Activated naive CD8-positive, alpha-beta T cell treated with anti-CD3 and anti-CD28 coated beads, Interleukin-2, amount 10 ng/mL, durations not matched to agents 7 days and 5 days (primary cell): ENCODE measurements around the gene GIN1. TPM values are rescaled to one million over a fixed set of nuclear protein-coding genes. Genes with fewer than 3 reads are reported as not detected.
"Not testable (repeated sequence)": the region's sequence is repeated elsewhere in the genome, so short reads cannot be mapped to it uniquely, and the experiment has no call there.

ENCODE experiments used
- ATAC-seq: fragments of 150-1000 bp; cut with Tn5 transposase; one replicate; pipeline ENCODE4 v1.10.0; 2021; ENCODE audit warnings: low read depth, moderate library complexity
- POLR2A ChIA-PET: fragments of 350-600 bp; sonication (Branson Sonifier 250); formaldehyde crosslinking; loops from one replicate; lab custom pipeline; 2021; ENCODE audit warnings: antibody characterized with exemption; lab: Charles Lee
- DNase-seq: peaks from one replicate; pipeline ENCODE4 v3.0.0; 2021
- H3K27ac Mint-ChIP-seq: one replicate; pipeline ENCODE4 v1.8.0; 2022; ENCODE audit warnings: mild to moderate bottlenecking, mixed read lengths
- H3K27me3 Mint-ChIP-seq: one replicate; pipeline ENCODE4 v1.8.0; 2022; ENCODE audit warnings: mild to moderate bottlenecking, moderate library complexity, mixed read lengths
- H3K36me3 Mint-ChIP-seq: one replicate; pipeline ENCODE4 v1.8.0; 2021; ENCODE audit warnings: mild to moderate bottlenecking, mixed read lengths
- H3K4me1 Mint-ChIP-seq: one replicate; pipeline ENCODE4 v1.8.0; 2021; ENCODE audit warnings: mixed read lengths
- H3K4me3 Mint-ChIP-seq: one replicate; pipeline ENCODE4 v1.8.0; 2022; ENCODE audit warnings: mild to moderate bottlenecking, moderate library complexity, mixed read lengths
- H3K9me3 Mint-ChIP-seq: one replicate; pipeline ENCODE4 v1.8.0; 2021; ENCODE audit warnings: mixed read lengths
- total RNA-seq, 2 experiments: library from RNA; stranded (reverse); gene quantifications; one replicate each; pipeline ENCODE4 v1.2.3, GENCODE V29; 2021

The GIN1 gene, protein sequence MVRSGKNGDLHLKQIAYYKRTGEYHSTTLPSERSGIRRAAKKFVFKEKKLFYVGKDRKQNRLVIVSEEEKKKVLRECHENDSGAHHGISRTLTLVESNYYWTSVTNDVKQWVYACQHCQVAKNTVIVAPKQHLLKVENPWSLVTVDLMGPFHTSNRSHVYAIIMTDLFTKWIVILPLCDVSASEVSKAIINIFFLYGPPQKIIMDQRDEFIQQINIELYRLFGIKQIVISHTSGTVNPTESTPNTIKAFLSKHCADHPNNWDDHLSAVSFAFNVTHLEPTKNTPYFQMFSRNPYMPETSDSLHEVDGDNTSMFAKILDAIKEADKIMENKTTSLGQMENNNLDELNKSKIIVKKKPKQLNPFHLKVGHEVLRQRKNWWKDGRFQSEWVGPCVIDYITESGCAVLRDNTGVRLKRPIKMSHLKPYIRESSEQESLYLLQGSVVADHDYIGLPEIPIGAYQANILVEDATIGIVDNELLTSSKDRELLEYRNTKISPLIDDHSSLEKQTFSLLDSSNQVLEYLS
- total RNA-seq, result 10 to 100 TPM; 10.3 to 10.7 TPM

DNA sequence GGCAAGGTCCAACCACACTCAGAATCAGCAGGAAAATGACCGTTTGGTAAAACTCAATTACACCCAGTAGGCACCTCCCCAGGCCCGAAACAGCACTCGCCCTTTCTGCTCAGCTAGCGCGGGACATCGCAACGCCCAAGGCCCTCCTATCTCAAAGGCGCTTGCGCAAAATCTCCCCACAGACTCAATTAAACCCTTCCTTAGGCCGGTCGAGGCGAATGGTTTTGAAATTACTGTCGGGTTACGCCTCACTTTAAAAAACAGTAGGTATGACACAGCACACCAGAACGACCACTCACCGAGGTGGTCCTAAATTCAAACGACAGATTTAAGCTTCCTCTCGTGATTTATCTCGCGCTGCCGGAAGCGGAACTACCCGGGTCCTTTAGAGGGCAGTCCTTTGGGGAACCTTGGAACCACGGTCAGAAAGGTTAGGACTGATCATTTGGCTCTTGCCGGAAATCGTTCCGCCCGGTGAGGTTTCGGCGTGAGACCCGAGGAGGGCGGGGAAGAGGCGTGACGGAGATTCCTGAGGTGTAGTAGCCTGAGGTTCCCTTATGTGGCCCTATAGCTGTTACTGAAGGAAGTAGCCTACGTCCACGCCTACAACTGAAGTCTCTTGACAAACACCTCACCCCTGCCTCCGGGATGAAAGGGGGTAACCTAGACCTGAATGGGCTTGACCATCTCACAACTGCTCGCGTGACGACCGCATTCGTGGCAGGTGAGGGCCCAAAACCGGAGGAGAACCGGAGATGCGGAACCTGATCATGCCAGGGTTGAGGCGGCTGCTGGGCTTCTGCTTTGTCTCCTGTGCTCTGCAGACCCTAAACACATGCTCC, at the start of gene GIN1, which contains the start of gene PPIP5K2:
Gene GIN1, minus strand, starts transcription at position 374 of the 842 bp plus-strand sequence. CDS start 11,431 bp downstream, outside the sequence.
Gene PPIP5K2, plus strand, starts transcription at position 537 of the 842 bp plus-strand sequence. CDS start 9,289 bp downstream, outside the sequence.
- H3K9me3 Mint-ChIP-seq, result no peaks in the 10 kb centered on the region
- no peaks in the 10 kb centered on the region for H3K27me3 Mint-ChIP-seq
- peaks cover 24% of the 10 kb centered on the region for H3K4me1 Mint-ChIP-seq
- peak within 1 kb of the TSS; percentile 98 for H3K27ac Mint-ChIP-seq
- DNase-seq, result peak; percentile 96
- ATAC-seq, result peak; percentile 91
- POLR2A ChIA-PET, result interaction anchor here (0.8 to 2.4 kb wide), 12 partner anchors 8 to 824 kb away, joined by 3 to 21 read pairs (median 6); partner anchors contain the start of genes MACIR, PAM and SLCO4C1
- peak within 1 kb of the TSS; percentile 89 for H3K4me3 Mint-ChIP-seq
- H3K36me3 Mint-ChIP-seq, result peaks cover 17% of the 10 kb centered on the region

DNA sequence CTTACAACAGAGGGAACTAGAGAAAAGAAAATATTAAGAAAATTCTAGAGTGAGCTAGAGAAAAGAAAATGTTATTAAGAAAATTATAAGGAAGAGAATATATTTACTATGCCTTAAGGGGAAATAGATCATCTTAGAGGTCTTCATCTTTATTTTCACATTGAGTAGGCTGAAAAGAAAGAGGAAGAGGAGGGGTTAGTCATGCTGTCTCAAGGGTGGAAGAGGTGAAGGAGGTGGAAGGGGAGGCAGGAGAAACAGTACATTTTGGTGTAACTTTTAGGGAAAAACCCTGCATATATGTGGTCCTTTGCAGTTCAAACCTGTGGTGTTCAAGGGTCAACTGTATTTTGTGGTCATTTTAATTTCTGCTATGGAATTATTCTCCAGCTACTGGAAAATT, 46.8 kb upstream of the GIN1 start:
- H3K27ac Mint-ChIP-seq, result no peak overlapping the region
- peaks cover 2% of the 10 kb centered on the region for H3K4me1 Mint-ChIP-seq
- H3K27me3 Mint-ChIP-seq, result no peaks in the 10 kb centered on the region
- peaks cover 23% of the 10 kb centered on the region for H3K36me3 Mint-ChIP-seq
- no peak overlapping the region for H3K4me3 Mint-ChIP-seq
- H3K9me3 Mint-ChIP-seq, result no peaks in the 10 kb centered on the region
- ATAC-seq (no peak), DNase-seq (no peak)
- POLR2A ChIA-PET, result no interaction called here

DNA sequence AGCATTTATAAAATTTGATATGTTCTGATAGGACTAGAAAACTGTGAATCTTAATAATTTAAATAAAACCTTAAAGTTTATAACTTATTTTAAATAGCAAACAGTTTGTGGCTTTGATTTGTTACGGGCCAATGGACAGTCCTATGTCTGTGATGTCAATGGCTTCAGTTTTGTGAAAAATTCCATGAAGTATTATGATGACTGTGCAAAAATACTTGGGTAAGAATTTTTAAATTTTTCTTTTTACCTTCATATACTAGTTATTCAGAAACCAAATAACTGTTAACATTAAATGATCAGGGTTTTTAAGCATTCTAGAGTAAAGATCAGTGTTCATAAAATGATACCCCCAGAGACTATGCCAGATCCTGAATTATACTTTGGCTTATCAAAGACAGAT, 31.2 kb upstream of the GIN1 start:
- POLR2A ChIA-PET, result no interaction called here
- H3K4me3 Mint-ChIP-seq, result no peak overlapping the region
- H3K4me1 Mint-ChIP-seq, result no peaks in the 10 kb centered on the region
- H3K27ac Mint-ChIP-seq, result no peak overlapping the region
- H3K27me3 Mint-ChIP-seq, result no peaks in the 10 kb centered on the region
- H3K9me3 Mint-ChIP-seq, result no peaks in the 10 kb centered on the region
- ATAC-seq, result no peak
- DNase-seq, result no peak
- H3K36me3 Mint-ChIP-seq, result peaks cover 12% of the 10 kb centered on the region

DNA sequence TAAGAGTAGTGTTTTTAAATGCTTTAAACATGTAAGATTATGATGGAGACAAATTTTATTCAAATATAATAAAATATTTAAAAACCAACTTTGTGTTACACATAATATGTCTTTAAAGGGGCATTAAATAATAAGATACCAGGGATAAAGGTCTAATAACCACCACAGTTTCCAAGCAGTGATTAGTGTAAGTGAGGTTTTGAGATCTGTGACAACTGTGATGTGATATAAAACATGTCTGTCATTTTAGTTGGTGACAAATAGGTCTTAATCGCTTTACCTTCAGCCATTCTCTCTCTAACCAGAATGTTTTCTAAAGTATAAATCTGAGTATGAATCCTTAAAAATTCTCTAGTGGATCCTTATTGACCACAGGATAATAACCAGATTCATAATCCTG, 28.3 kb upstream of the GIN1 start:
- H3K4me3 Mint-ChIP-seq, result no peak overlapping the region
- ATAC-seq, result no peak
- H3K27ac Mint-ChIP-seq, result no peak overlapping the region
- POLR2A ChIA-PET, result no interaction called here
- H3K9me3 Mint-ChIP-seq, result no peaks in the 10 kb centered on the region
- no peaks in the 10 kb centered on the region for H3K27me3 Mint-ChIP-seq
- peaks cover 7% of the 10 kb centered on the region for H3K36me3 Mint-ChIP-seq
- H3K4me1 Mint-ChIP-seq, result peaks cover 1% of the 10 kb centered on the region
- DNase-seq, result no peak

DNA sequence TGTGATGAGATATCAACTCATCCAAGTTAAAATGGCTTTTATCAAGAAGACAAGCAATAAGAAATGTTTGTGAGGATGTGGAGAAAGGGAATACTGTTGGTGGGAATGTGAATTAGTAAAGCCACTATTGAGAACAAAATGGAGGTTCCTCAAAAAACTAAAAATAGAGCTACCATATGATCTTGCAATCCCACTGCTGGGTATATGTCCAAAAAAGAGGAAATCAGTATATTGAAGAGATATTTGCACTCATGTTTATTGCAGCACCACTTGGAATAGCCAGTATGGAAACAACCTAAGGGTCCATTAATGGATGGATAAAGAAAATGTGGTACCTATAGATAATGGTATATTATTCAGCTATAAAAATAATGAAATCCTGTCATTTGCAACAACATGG, 25.3 kb upstream of the GIN1 start:
- ATAC-seq, result no peak
- POLR2A ChIA-PET, result no interaction called here
- Mint-ChIP-seq H3K4me3 (no peak overlapping the region), H3K9me3 (no peaks in the 10 kb centered on the region), H3K4me1 (peaks cover 2% of the 10 kb centered on the region), H3K36me3 (peaks cover 3% of the 10 kb centered on the region), H3K27ac (no peak overlapping the region), H3K27me3 (no peaks in the 10 kb centered on the region)
- no peak for DNase-seq

DNA sequence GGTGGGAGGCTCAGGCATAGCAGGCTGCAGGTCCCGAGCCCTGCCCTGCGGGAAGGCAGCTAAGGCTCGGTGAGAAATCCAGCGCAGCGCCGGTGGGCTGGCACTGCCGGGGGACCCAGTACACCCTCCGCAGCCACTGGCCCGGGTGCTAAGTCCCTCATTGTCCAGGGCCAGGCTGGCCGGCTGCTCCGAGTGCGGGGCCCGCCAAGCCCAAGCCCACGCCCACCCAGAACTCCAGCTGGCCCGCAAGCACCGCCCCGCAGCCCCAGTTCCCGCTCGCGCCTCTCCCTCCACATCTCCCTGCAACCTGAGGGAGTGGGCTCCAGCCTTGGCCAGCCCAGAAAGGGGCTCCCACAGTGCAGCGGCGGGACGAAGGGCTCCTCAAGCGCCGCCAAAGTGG, 22.2 kb upstream of the GIN1 start:
- POLR2A ChIA-PET, H3K27me3 Mint-ChIP-seq, H3K9me3 Mint-ChIP-seq, H3K4me3 Mint-ChIP-seq, H3K27ac Mint-ChIP-seq, H3K4me1 Mint-ChIP-seq, ATAC-seq, DNase-seq: not testable (repeated sequence)
- peaks cover 12% of the 10 kb centered on the region for H3K36me3 Mint-ChIP-seq

DNA sequence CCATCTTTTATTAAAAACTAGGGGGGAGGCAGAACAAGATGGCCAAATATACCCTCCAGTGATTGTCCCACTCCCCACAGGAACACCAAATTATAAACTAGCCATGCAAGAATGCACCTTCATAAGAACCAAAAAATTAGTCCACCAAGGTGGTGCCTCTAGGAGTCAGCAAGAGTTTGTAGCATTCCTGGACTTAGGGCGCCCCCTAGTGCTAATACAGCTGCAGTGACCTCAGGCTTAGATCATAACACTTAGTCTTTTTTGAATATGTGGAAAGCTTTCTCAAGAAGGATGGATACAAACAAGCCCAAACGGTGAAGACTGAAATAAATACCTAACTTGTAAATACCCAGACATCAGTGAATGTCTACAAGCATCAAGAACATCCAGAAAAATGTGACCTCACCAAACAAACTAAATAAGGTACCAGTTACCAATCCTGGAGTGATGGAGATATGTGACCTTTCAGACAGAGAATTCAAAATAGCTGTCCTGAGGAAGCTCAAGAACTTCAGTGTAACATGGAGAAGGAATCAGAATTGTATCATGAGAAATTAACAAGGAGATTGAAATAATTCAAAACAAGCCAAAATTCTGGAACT, 19.4 kb upstream of the GIN1 start:
- DNase-seq (peak; percentile 57), ATAC-seq (peak; percentile 95)
- Mint-ChIP-seq H3K9me3 (no peaks in the 10 kb centered on the region), H3K27me3 (no peaks in the 10 kb centered on the region), H3K4me3 (no peak overlapping the region), H3K4me1 (peaks cover 4% of the 10 kb centered on the region), H3K27ac (no peak overlapping the region), H3K36me3 (peaks cover 20% of the 10 kb centered on the region)
- POLR2A ChIA-PET, result no interaction called here

DNA sequence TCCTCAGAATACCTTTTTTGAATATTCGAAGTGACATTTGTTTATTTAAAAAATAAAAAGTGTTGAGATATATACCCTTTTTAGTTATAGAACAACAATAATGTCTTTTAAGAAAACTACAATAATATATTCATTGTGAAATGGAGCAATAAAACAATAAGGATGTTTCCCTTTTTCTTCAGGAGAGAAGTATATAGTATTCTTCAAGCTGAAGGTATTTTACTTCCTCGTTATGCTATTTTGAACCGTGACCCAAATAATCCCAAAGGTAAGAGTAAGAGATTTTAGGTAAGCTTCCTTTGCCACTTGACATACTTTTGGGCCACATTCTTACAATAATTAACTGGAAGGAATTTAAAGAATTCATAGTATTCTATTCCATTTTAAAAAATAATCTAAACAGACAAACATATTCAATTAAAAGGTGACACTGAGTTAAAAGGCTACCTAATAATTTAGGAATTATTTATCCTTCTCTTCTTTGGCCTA, 18.3 kb upstream of the GIN1 start:
- H3K27me3 Mint-ChIP-seq, result no peaks in the 10 kb centered on the region
- POLR2A ChIA-PET, result no interaction called here

DNA sequence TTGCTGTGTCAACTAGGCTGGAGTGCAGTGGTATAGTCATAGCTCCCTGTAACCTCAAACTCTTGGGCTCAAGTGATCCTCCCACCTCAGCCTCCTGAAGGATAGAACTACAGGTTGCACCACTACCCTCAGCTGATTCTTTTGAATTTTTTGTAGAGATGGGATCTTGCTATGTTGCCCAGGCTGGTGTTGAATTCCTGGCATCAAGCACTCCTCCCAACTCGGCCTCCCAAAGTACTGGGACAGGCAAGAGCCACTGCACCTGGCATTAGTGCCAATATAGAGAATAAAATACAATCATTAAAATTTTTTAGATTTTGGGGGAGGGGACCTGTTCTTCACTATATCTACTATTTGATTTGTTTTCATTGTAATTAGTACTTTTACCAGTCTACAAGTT, 15.5 kb upstream of the GIN1 start:
- DNase-seq (no peak), ATAC-seq (no peak)
- Mint-ChIP-seq H3K4me1 (peaks cover 13% of the 10 kb centered on the region), H3K27me3 (no peaks in the 10 kb centered on the region), H3K4me3 (no peak overlapping the region), H3K27ac (no peak overlapping the region), H3K9me3 (no peaks in the 10 kb centered on the region), H3K36me3 (peaks cover 28% of the 10 kb centered on the region)
- POLR2A ChIA-PET, result no interaction called here

More for the DNA sequence above, 18.3 kb upstream of the GIN1 start:
- DNase-seq, result no peak
- Mint-ChIP-seq H3K4me3 (no peak overlapping the region), H3K9me3 (no peaks in the 10 kb centered on the region), H3K36me3 (peaks cover 19% of the 10 kb centered on the region), H3K4me1 (peaks cover 3% of the 10 kb centered on the region), H3K27ac (no peak overlapping the region)
- no peak for ATAC-seq

DNA sequence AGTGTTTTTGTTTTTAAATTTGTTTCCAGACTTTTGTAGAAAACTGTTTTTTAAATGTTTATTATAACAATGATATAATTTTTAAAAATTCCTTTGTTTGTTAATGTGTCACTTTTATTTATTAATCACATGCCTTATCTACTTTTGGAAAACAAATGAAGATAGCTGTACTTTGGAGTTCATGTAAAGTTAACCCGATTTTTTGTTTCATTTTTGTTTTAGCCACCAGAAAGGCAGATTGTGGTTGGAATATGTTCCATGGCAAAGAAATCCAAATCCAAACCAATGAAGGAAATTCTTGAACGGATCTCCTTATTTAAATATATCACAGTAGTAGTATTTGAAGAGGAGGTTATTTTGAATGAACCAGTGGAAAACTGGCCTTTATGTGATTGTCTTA, 13.3 kb upstream of the GIN1 start:
- DNase-seq (no peak), ATAC-seq (no peak)
- POLR2A ChIA-PET, result no interaction called here
- H3K27ac Mint-ChIP-seq, result no peak overlapping the region
- peaks cover 26% of the 10 kb centered on the region for H3K36me3 Mint-ChIP-seq
- H3K9me3 Mint-ChIP-seq, result no peaks in the 10 kb centered on the region
- no peak overlapping the region for H3K4me3 Mint-ChIP-seq
- H3K4me1 Mint-ChIP-seq, result peaks cover 13% of the 10 kb centered on the region
- no peaks in the 10 kb centered on the region for H3K27me3 Mint-ChIP-seq

DNA sequence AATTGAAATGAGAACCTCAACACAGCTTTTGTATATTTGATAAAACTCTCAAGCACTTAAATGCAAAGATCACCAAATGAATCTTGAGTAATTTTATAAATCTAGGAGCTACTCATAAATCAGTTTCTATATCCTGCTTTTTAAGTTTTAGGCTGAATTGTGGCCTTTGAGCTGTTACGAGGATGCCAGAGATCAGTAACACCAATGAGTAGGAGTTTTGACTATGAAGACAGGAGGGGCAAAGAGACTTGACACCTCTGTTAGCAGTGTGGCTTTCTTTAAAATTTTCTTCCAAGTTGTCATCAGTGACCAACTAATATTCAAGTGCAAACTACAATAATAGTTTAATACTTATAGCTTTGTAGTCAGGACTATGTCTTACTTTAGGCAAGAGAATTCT, 12.7 kb upstream of the GIN1 start:
- peaks cover 26% of the 10 kb centered on the region for H3K36me3 Mint-ChIP-seq
- H3K4me3 Mint-ChIP-seq, result no peak overlapping the region
- no peaks in the 10 kb centered on the region for H3K9me3 Mint-ChIP-seq
- POLR2A ChIA-PET, result no interaction called here
- H3K27me3 Mint-ChIP-seq, result no peaks in the 10 kb centered on the region
- ATAC-seq, result no peak
- peaks cover 13% of the 10 kb centered on the region for H3K4me1 Mint-ChIP-seq
- no peak overlapping the region for H3K27ac Mint-ChIP-seq
- no peak for DNase-seq

DNA sequence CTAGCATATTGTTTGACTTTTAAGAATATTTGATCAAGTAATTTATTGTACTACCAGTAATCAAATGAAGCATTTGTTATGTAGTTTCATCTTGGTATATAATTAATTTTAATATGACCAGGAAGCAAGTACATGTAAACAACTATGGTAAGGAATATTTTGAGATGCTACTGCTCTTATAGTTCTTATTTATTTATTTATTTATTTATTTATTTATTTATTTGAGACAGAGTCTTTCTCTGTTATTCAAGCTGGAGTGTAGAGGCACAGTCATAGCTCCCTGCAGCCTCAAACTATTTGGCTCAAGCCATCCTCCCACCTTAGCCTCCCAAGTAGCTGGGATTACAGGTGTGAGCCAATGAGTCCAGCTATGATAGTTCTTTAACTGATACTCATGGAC, 8.3 kb upstream of the GIN1 start:
- peaks cover 12% of the 10 kb centered on the region for H3K4me1 Mint-ChIP-seq
- no peak for ATAC-seq

DNA sequence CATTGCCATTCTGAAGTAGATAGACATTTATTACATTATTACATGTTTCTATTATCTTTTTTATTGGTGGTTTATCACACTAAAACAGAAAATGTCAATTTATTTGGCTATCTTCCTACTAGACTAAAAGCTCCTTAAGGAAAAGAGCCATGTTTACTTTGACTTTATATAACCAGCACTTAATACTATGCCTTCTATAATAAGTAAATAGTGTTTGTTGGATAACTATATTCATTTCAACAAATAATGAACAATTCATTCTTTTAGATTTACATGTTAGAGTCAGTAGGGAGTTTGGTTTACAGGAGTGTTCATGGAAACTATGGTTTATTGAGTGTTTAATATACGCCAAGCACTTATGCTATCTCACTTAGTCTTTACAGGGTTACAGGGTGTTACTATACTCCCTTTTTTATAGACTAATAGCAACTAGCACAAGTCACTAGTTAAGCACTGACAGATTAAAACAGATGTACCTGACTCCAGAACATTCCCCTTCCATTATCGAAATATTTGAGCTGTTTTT, 7.4 kb upstream of the GIN1 start:
- no peak overlapping the region for H3K27ac Mint-ChIP-seq
- no peak overlapping the region for H3K4me3 Mint-ChIP-seq
- DNase-seq (no peak), ATAC-seq (no peak)
- no peaks in the 10 kb centered on the region for H3K27me3 Mint-ChIP-seq
- POLR2A ChIA-PET, result no interaction called here
- no peaks in the 10 kb centered on the region for H3K9me3 Mint-ChIP-seq
- peaks cover 11% of the 10 kb centered on the region for H3K4me1 Mint-ChIP-seq
- H3K36me3 Mint-ChIP-seq, result peaks cover 27% of the 10 kb centered on the region

More for the DNA sequence above, 8.3 kb upstream of the GIN1 start:
- POLR2A ChIA-PET, result no interaction called here
- Mint-ChIP-seq H3K9me3 (no peaks in the 10 kb centered on the region), H3K27me3 (no peaks in the 10 kb centered on the region), H3K27ac (no peak overlapping the region), H3K36me3 (peaks cover 24% of the 10 kb centered on the region), H3K4me3 (no peak overlapping the region)
- DNase-seq, result no peak
